Embryonic facial prominence (tissue), 1 donor: ENCODE measurements around the gene NECTIN4.
"Not testable (repeated sequence)": the region's sequence is repeated elsewhere in the genome, so short reads cannot be mapped to it uniquely, and the experiment has no call there.

Experiments used
- DNase-seq: peaks from one replicate; pipeline ENCODE4 v3.0.0-alpha.2; 2016; ENCODE audit errors: extremely low spot score

NECTIN4 gene

GRCh38 chr1:161059293-161059692, 30.1 kb downstream of the NECTIN4 start:
- no peak for DNase-seq

- no peak for DNase-seq
Observed at GRCh38 chr1:161054805-161055204, 34.6 kb downstream of the NECTIN4 start.

- no peak for DNase-seq
Observed at GRCh38 chr1:161054232-161054631, 35.1 kb downstream of the NECTIN4 start.

- DNase-seq, result no peak
Observed at GRCh38 chr1:161052899-161053298, 36.5 kb downstream of the NECTIN4 start.

GRCh38 chr1:161051219-161051618, 38.1 kb downstream of the NECTIN4 start:
- DNase-seq, result no peak

- DNase-seq, result no peak
Observed at GRCh38 chr1:161048949-161049722, 40.2 kb downstream of the NECTIN4 start.

GRCh38 chr1:161047436-161048420, 41.6 kb downstream of the NECTIN4 start:
- DNase-seq, result no peak

GRCh38 chr1:161046605-161047228, 42.6 kb downstream of the NECTIN4 start:
- DNase-seq, result no peak

- peak; percentile 95 for DNase-seq
Observed at GRCh38 chr1:161045736-161046604, 43.4 kb downstream of the NECTIN4 start, which contains the start of gene USF1. Gene USF1, minus strand, starts transcription at chr1:161045977. Its CDS starts 2,702 bp downstream, at chr1:161043275.

- DNase-seq, result no peak
Observed at GRCh38 chr1:161044908-161045735, 44.2 kb downstream of the NECTIN4 start.

- DNase-seq, result no peak
Observed at GRCh38 chr1:161044535-161044907, 44.8 kb downstream of the NECTIN4 start.

- no peak for DNase-seq
Observed at GRCh38 chr1:161039546-161039945, 49.8 kb downstream of the NECTIN4 start.

GRCh38 chr1:161039154-161039545, 50.2 kb downstream of the NECTIN4 start:
- DNase-seq, result no peak

GRCh38 chr1:161038523-161039153, 50.7 kb downstream of the NECTIN4 start, which contains the start of gene TSTD1:
Gene TSTD1, minus strand, starts transcription at chr1:161038964. Its CDS starts 75 bp downstream, at chr1:161038889.
- DNase-seq, result no peak

GRCh38 chr1:161037661-161038522, 51.5 kb downstream of the NECTIN4 start:
- no peak for DNase-seq

GRCh38 chr1:161033751-161034150, 55.6 kb downstream of the NECTIN4 start:
- no peak for DNase-seq

- DNase-seq, result no peak
Observed at GRCh38 chr1:161032409-161032808, 56.9 kb downstream of the NECTIN4 start.

- no peak for DNase-seq
Observed at GRCh38 chr1:161031874-161032273, 57.5 kb downstream of the NECTIN4 start.

- DNase-seq, result not testable (repeated sequence)
Observed at GRCh38 chr1:161029466-161029865, 59.9 kb downstream of the NECTIN4 start.
